Immature natural killer cell (primary cell): ENCODE data around the gene ATP11A. TPM values are rescaled to one million over a fixed set of nuclear protein-coding genes. Genes with fewer than 3 reads are reported as not detected.

ENCODE experiments used
- DNase-seq, 3 donors: peaks; one replicate each; pipeline ENCODE4 v3.0.0; 2022; ENCODE audit warnings: mixed read lengths in 1 of 3
- H3K27ac Mint-ChIP-seq, 6 donors: one replicate each; pipeline ENCODE4 v1.8.0; 2020; ENCODE audit warnings: mixed read lengths in 6 of 6, mild to moderate bottlenecking in 5 of 6, inconsistent platforms in 4 of 6, moderate library complexity in 3 of 6
- H3K27me3 Mint-ChIP-seq, 3 donors: one replicate each; pipeline ENCODE4 v1.8.0; 2020 to 2021; ENCODE audit warnings: low read depth in 3 of 3, mild to moderate bottlenecking in 3 of 3, mixed read lengths in 3 of 3, moderate library complexity in 3 of 3, inconsistent platforms in 1 of 3
- H3K36me3 Mint-ChIP-seq, 3 donors: one replicate each; pipeline ENCODE4 v1.8.0; 2020; ENCODE audit warnings: mixed read lengths in 3 of 3, inconsistent platforms in 2 of 3, mild to moderate bottlenecking in 2 of 3
- H3K4me1 Mint-ChIP-seq, 2 donors: one replicate each; pipeline ENCODE4 v1.8.0; 2020; ENCODE audit warnings: inconsistent platforms in 2 of 2, mild to moderate bottlenecking in 2 of 2, mixed read lengths in 2 of 2, moderate library complexity in 1 of 2
- H3K4me3 Mint-ChIP-seq, 5 donors: one replicate each; pipeline ENCODE4 v1.8.0; 2020; ENCODE audit warnings: mild to moderate bottlenecking in 5 of 5, mixed read lengths in 5 of 5, inconsistent platforms in 3 of 5, moderate library complexity in 3 of 5
- H3K9me3 Mint-ChIP-seq, 6 donors: one replicate each; pipeline ENCODE4 v1.8.0; 2020; ENCODE audit warnings: mild to moderate bottlenecking in 6 of 6, mixed read lengths in 6 of 6, inconsistent platforms in 4 of 6, moderate library complexity in 3 of 6
- polyA plus RNA-seq, 3 donors: library from polyadenylated mRNA; unstranded; fragments of 300-500 nt; fragmentation: Illumina TruSeq; gene quantifications; one replicate each; pipeline ENCODE4 v1.2.3, GENCODE V29; 2021

Gene ATP11A
- polyA plus RNA-seq, 3 donors from 2014 or later, result 0.96 to 2.9 TPM; not detected in 1

DNA sequence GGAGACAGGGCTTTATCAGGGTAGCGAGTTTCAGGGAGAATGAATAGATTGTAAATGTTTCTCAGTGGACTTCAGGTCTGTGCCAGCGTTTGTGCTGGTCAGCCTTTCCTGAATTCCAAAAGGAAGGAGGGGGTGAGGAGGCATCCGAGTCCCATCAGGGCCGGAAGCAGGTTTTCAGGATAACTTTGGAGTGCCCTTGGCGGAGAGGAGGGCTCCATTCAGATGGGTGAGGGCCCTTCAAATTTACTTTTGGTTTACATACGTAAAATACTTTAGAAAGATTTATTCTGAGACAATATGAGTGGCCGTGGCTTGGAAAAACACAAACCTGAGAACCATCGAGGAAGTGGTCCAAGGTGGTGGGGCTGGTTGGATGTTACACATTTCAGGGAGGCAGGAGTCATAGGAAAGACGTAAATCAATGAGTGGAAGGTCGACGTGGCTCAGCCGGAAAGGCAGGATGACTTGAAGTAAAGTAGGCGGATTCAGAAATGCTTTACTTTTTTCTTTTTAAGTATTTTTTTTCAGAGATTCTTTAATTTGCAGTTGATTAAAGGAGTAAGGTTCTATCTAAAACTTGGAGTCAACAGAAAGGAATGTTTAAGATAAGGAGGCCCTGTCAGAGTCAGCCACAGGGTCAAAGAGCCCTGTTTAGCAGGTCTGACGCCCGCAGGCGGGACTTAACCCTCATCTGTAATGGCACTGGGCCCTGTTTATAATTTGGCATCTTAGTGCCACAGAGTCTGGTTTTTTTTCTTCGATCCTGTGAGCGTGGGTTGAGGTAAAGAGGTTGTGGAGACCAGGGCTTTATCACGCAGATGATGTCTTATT, 32.8 kb downstream of the ATP11A start:
- H3K4me3 Mint-ChIP-seq, result peak overlapping the region in 1 of 5 donors; percentile 17
- H3K27me3 Mint-ChIP-seq, result peaks cover 0 to 6% (median 2%) of the 10 kb centered on the region in 3 donors
- no peaks in the 10 kb centered on the region for H3K9me3 Mint-ChIP-seq
- H3K36me3 Mint-ChIP-seq, result no peaks in the 10 kb centered on the region
- DNase-seq, result no peak
- H3K27ac Mint-ChIP-seq, result peak overlapping the region in 3 of 6 donors; percentile 4 to 8 (median 6)
- peaks cover 25 to 33% of the 10 kb centered on the region in 2 donors for H3K4me1 Mint-ChIP-seq

- no peaks in the 10 kb centered on the region for H3K36me3 Mint-ChIP-seq
- peaks cover 0 to 6% (median 2%) of the 10 kb centered on the region in 3 donors for H3K27me3 Mint-ChIP-seq
- H3K4me3 Mint-ChIP-seq, result no peak overlapping the region
- H3K27ac Mint-ChIP-seq, result peak overlapping the region in 1 of 6 donors; percentile 61
- DNase-seq, result no peak
- peaks cover 25 to 33% of the 10 kb centered on the region in 2 donors for H3K4me1 Mint-ChIP-seq
- no peaks in the 10 kb centered on the region for H3K9me3 Mint-ChIP-seq
These were observed 33.9 kb downstream of the ATP11A start for GRCh38 chr13:112723771-112724170.

DNA sequence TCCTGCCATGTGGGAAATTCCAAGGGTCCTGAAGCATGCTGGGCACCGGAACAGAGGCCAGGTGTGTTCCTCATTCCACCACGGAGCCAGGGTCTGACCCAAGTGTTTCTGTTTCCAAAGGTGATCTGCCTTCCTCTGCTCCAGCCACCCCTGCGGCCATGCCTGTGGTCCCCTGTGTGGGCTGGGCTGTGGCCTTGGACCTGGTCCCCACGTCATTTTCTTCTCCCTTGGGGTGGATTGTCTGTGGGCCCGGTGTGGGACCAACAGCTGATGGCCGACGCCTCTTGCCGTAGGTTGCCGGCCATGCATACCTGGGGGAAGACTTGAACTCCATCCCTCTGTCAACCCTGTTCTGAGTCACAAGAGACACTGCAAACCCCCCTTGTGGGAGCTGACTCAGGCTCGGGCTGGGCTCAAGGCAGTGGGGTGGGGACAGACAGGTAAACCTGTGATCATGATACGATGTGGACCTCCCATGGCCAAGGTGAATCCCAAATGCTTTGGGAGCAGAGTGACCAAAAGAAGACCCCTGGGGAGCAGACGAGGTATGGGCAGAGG, 35.0 kb downstream of the ATP11A start:
- Mint-ChIP-seq H3K27ac (no peak overlapping the region), H3K27me3 (peaks cover 0 to 6% (median 2%) of the 10 kb centered on the region in 3 donors), H3K9me3 (no peaks in the 10 kb centered on the region), H3K4me3 (no peak overlapping the region), H3K4me1 (peaks cover 24 to 33% of the 10 kb centered on the region in 2 donors), H3K36me3 (no peaks in the 10 kb centered on the region)
- DNase-seq, result no peak

DNA sequence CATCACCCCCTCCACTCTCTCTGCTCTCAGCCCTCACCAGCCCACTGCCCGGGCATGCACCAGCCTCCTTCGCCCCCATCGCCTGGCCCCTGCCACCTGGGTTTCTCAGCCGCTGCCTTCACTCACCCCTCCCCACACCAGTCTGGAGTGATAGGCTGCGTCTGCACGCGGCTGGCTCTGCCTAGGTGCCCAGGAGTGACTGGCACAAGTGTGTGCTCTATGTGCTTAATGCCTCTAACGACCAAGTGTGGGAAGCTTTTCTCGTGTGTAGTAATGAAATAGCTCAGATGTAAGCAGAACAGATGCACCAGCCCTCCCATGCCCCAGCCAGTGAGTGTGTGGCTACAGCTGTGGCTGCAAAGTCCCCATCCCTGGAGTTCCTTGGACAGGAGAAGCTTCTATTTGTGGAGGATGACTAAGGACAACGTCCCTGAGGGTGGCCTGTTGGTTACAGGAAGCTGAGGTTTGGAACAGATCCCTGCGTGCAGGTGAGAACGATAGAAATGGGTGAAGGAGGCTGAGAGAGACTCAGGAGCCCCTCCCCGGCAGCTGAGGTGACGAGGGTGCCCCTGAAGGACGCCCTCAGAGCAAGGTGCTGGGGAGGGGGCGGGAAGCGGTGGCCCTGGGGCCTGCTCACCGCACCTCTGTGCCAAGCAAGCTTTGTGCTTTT, 35.6 kb downstream of the ATP11A start:
- peak overlapping the region in 2 of 6 donors; percentile 30 to 77 for H3K27ac Mint-ChIP-seq
- peak overlapping the region in 1 of 5 donors; percentile 15 for H3K4me3 Mint-ChIP-seq
- DNase-seq, result no peak
- no peaks in the 10 kb centered on the region for H3K36me3 Mint-ChIP-seq
- H3K4me1 Mint-ChIP-seq, result peaks cover 21 to 33% of the 10 kb centered on the region in 2 donors
- H3K27me3 Mint-ChIP-seq, result peaks cover 0 to 6% (median 2%) of the 10 kb centered on the region in 3 donors
- H3K9me3 Mint-ChIP-seq, result no peaks in the 10 kb centered on the region

DNA sequence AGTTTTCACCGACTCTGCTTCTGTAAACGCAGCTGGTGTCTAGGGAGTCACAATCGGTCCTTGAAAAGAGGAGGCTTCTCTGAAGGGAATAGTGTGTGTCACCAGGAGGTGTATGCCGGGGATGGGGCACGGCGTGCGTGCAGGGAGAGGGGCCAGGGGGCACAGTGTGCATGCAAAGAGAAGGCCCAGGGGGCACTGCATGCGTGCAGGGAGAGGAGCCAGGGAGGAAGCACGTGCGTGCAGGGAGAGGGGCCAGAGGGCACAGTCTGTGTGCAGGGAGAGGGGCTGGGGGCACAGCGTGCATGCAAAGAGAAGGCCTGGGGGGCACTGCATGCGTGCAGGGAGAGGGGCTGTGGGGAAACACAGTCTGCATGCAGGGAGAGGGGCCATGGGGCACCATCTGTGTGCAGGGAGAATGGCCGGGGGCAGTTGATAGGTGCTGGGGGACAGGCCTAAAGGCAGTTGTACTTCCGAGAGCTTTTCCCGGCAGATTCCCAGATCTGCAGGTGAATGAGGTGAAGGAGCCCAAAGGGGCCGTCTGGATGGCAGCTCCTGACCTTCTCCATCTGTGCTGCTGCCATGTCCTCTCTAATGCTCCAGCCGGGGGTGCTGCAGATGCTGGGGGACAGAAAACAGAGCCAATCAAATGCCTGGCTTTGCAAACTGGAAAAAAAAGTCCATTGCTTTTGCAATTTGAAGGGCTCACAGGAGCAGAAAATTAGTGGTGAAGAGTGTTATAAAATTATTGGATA, 36.4 kb downstream of the ATP11A start:
- H3K36me3 Mint-ChIP-seq, result no peaks in the 10 kb centered on the region
- no peaks in the 10 kb centered on the region for H3K9me3 Mint-ChIP-seq
- DNase-seq, result no peak
- H3K4me1 Mint-ChIP-seq, result peaks cover 21 to 33% of the 10 kb centered on the region in 2 donors
- H3K4me3 Mint-ChIP-seq, result no peak overlapping the region
- H3K27ac Mint-ChIP-seq, result peak overlapping the region in 1 of 6 donors; percentile 30
- peaks cover 0 to 6% (median 2%) of the 10 kb centered on the region in 3 donors for H3K27me3 Mint-ChIP-seq

DNA sequence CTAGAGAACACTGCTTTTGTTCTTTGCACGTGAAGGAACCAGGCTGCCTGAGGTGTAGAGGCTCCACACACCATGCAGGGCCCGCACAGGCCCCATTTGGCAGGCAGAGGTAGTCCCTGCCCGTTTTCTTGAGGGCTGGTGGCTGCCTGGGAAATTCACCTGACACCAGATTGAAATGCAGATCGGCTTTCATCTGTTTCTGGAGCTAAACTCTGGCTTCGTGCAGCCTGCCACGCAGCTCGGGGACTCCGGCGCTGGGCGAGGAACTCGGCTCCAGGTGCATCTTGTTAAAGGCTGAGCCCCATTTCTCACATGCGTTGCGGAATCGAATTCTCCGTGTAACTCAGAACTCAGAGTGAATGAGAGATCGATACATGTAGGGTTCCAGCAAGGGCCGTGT, 37.7 kb downstream of the ATP11A start:
- peaks cover 0 to 6% (median 2%) of the 10 kb centered on the region in 3 donors for H3K27me3 Mint-ChIP-seq
- no peak overlapping the region for H3K27ac Mint-ChIP-seq
- H3K9me3 Mint-ChIP-seq, result no peaks in the 10 kb centered on the region

DNA sequence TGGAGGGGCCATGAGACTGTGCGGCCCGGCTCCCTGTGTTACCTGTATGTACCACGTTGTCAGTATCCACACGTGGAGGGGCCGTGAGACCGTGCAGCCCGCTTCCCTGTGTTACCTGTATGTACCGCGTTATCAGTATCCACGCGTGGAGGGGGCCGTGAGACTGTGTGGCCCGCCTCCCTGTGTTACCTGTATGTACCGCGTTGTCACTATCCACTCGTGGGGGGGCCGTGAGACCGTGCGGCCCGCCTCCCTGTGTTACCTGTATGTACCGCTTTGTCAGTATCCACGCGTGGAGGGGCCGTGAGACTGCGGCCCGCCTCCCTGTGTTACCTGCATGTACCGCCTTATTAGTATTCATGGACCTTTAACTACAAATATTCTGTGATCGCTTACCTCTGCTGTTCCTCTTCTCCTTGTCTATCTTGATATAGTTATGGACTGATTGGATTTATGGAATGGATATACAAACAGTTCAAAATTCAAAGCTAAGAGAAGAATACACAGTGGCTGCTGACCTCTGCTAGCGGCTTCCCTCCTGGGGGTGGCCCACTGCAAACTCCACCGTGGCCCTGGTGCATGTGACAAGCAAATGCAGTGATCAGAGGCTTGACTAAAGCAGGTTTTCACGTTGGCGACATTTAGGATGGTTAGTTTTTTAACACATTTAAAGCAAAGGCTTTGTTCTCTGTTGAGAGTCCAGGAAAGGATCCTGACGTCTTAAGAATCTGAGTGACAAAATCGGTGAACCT, 38.7 kb downstream of the ATP11A start:
- Mint-ChIP-seq H3K4me1 (peaks cover 20 to 22% of the 10 kb centered on the region in 2 donors), H3K36me3 (no peaks in the 10 kb centered on the region), H3K4me3 (no peak overlapping the region), H3K9me3 (no peaks in the 10 kb centered on the region), H3K27ac (no peak overlapping the region), H3K27me3 (peaks cover 0 to 4% (median 2%) of the 10 kb centered on the region in 3 donors)
- no peak for DNase-seq

More for the DNA sequence above, 37.7 kb downstream of the ATP11A start:
- DNase-seq, result no peak
- Mint-ChIP-seq H3K4me3 (no peak overlapping the region), H3K4me1 (peaks cover 21 to 25% of the 10 kb centered on the region in 2 donors), H3K36me3 (no peaks in the 10 kb centered on the region)

- H3K27ac Mint-ChIP-seq, result no peak overlapping the region
- H3K36me3 Mint-ChIP-seq, result no peaks in the 10 kb centered on the region
- no peak overlapping the region for H3K4me3 Mint-ChIP-seq
These were observed 39.6 kb downstream of the ATP11A start for GRCh38 chr13:112729408-112729807.

GRCh38 chr13:112730157-112730671, 40.4 kb downstream of the ATP11A start:
- H3K36me3 Mint-ChIP-seq, result no peaks in the 10 kb centered on the region
- no peak overlapping the region for H3K4me3 Mint-ChIP-seq
- DNase-seq, result no peak
- H3K27ac Mint-ChIP-seq, result no peak overlapping the region
- H3K4me1 Mint-ChIP-seq, result peaks cover 18 to 19% of the 10 kb centered on the region in 2 donors
- no peaks in the 10 kb centered on the region for H3K9me3 Mint-ChIP-seq
- peaks cover 0 to 2% (median 1%) of the 10 kb centered on the region in 3 donors for H3K27me3 Mint-ChIP-seq

More at GRCh38 chr13:112729408-112729807, 39.6 kb downstream of the ATP11A start:
- Mint-ChIP-seq H3K4me1 (peaks cover 21 to 22% of the 10 kb centered on the region in 2 donors), H3K27me3 (peaks cover 0 to 4% (median 2%) of the 10 kb centered on the region in 3 donors), H3K9me3 (no peaks in the 10 kb centered on the region)
- no peak for DNase-seq

- H3K4me1 Mint-ChIP-seq, result peaks cover under 1 to 4% of the 10 kb centered on the region in 2 donors
- peak overlapping the region in 1 of 6 donors; percentile 16 for H3K27ac Mint-ChIP-seq
- no peak for DNase-seq
- no peak overlapping the region for H3K4me3 Mint-ChIP-seq
- no peaks in the 10 kb centered on the region for H3K27me3 Mint-ChIP-seq
- H3K36me3 Mint-ChIP-seq, result no peaks in the 10 kb centered on the region
- no peaks in the 10 kb centered on the region for H3K9me3 Mint-ChIP-seq
These were observed 42.1 kb downstream of the ATP11A start for GRCh38 chr13:112731667-112732616.

DNA sequence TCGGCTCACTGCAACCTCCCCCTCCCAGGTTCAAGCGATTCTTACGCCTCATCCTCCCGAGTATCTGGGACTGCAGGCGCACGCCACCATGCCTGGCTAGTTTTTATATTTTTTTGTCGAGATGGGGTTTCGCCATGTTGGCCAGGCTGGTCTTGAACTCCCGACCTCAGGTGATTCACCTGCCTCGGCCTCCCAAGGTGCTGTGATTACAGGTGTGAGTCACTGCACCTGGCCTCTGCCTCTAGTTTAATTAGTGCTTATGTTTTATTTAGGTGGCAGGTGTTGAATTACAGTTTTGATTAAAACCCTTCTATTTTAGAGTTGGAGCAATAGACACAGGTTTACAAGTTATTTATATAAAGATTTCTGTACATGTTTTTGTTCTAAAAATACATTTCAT, 42.8 kb downstream of the ATP11A start:
- Mint-ChIP-seq H3K27ac (no peak overlapping the region), H3K27me3 (peaks cover 0 to 2% (median 0%) of the 10 kb centered on the region in 3 donors), H3K36me3 (no peaks in the 10 kb centered on the region), H3K9me3 (no peaks in the 10 kb centered on the region), H3K4me1 (peaks cover 0 to 4% of the 10 kb centered on the region in 2 donors), H3K4me3 (no peak overlapping the region)
- no peak for DNase-seq

GRCh38 chr13:112733112-112733511, 43.3 kb downstream of the ATP11A start:
- H3K27ac Mint-ChIP-seq, result no peak overlapping the region
- H3K27me3 Mint-ChIP-seq, result peaks cover 0 to 2% (median 0%) of the 10 kb centered on the region in 3 donors
- H3K4me1 Mint-ChIP-seq, result peaks cover 0 to 4% of the 10 kb centered on the region in 2 donors
- DNase-seq, result no peak
- no peak overlapping the region for H3K4me3 Mint-ChIP-seq
- no peaks in the 10 kb centered on the region for H3K36me3 Mint-ChIP-seq
- H3K9me3 Mint-ChIP-seq, result no peaks in the 10 kb centered on the region
